Measurements from ENCODE around the gene JCAD. TPM values are rescaled to one million over a fixed set of nuclear protein-coding genes. Genes with fewer than 3 reads are reported as not detected.
A peak's percentile ranks its signal among the peaks of the same experiment; 100 is the strongest.

Gene JCAD
- total RNA-seq, 2 donors from 2014 or later = 40.8 to 52.2 TPM

GRCh38 chr10:30093303-30093950 is 34.0 kb upstream of the JCAD start:
- H3K4me3 Mint-ChIP-seq = no peak overlapping the region

DNA sequence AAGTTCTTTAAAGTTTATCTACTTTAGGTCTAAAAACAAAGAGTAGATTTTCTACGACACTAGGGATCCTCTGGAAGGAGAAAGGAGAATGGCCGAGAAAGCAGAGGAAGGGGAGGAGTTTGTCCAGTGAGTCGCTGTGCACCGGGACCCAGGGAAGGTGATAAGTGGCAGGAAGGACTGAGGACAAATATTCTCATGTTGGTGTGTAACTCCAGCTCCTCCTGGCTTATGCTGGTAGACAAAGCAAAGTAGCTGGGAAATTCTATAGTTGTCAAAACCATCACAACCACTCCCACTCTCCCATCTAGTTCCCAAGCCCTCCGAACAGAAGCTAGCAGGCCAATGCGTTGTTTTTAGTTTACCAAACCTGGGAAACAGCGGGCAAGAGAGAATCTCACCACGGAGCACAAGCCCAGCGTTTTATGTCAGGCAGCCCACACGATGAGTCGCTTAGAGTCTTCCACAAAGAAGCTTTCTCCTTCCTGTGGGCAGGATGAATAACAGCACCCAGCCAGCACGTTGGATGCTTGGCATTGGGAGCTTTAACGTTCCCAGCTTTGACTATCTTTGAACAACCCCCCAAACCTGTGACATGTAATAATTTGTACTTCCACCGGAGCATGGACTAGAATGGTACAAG is 32.9 kb upstream of the JCAD start:
- Histone ChIP-seq H3K9me3 (ENCODE audit: control insufficient read depth, low read length) (no peaks in the 10 kb centered on the region), H3K27ac (ENCODE audit: low read depth, low read length) (no peak overlapping the region), H3K9ac (ENCODE audit: extremely low read depth, low read length, poor library complexity, severe bottlenecking) (no peak overlapping the region), H3K4me1 (ENCODE audit: control insufficient read depth, insufficient read depth, low read length) (no peaks in the 10 kb centered on the region), H3K27me3 (ENCODE audit: control insufficient read depth, insufficient read depth, low read length, poor library complexity, severe bottlenecking) (peaks cover 7% of the 10 kb centered on the region), H3K4me3 (ENCODE audit: low read length) (no peak overlapping the region), H3K36me3 (ENCODE audit: control insufficient read depth, insufficient read depth, low read length) (no peaks in the 10 kb centered on the region)
- no peak overlapping the region for H3K4me3 Mint-ChIP-seq
- WGBS, 2 experiments (ENCODE audit: insufficient coverage in 1 of 2, insufficient read length in 1 of 2) = 81 to 86% methylated on average over 9 to 14 of the region's 14 CpGs
- no peak for DNase-seq
- peaks cover 14% of the 10 kb centered on the region for H3K4me1 Mint-ChIP-seq
- no peaks in the 10 kb centered on the region for H3K36me3 Mint-ChIP-seq (ENCODE audit: low read depth)
- H3K9me3 Mint-ChIP-seq = no peaks in the 10 kb centered on the region
- TF ChIP-seq, protein P1, sequence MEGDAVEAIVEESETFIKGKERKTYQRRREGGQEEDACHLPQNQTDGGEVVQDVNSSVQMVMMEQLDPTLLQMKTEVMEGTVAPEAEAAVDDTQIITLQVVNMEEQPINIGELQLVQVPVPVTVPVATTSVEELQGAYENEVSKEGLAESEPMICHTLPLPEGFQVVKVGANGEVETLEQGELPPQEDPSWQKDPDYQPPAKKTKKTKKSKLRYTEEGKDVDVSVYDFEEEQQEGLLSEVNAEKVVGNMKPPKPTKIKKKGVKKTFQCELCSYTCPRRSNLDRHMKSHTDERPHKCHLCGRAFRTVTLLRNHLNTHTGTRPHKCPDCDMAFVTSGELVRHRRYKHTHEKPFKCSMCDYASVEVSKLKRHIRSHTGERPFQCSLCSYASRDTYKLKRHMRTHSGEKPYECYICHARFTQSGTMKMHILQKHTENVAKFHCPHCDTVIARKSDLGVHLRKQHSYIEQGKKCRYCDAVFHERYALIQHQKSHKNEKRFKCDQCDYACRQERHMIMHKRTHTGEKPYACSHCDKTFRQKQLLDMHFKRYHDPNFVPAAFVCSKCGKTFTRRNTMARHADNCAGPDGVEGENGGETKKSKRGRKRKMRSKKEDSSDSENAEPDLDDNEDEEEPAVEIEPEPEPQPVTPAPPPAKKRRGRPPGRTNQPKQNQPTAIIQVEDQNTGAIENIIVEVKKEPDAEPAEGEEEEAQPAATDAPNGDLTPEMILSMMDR (conservative IDR thresholded peaks at IDR 0.05) = no peak
- H3K27me3 Mint-ChIP-seq (ENCODE audit: insufficient read depth) = peaks cover 41% of the 10 kb centered on the region
- H3K27ac Mint-ChIP-seq = no peak overlapping the region

More at GRCh38 chr10:30093303-30093950, 34.0 kb upstream of the JCAD start:
- H3K9me3 Mint-ChIP-seq = no peaks in the 10 kb centered on the region
- Histone ChIP-seq H3K27me3 (ENCODE audit: control insufficient read depth, insufficient read depth, low read length, poor library complexity, severe bottlenecking) (peaks cover 14% of the 10 kb centered on the region), H3K27ac (ENCODE audit: low read depth, low read length) (no peak overlapping the region), H3K9ac (ENCODE audit: extremely low read depth, low read length, poor library complexity, severe bottlenecking) (no peak overlapping the region), H3K9me3 (ENCODE audit: control insufficient read depth, low read length) (no peaks in the 10 kb centered on the region), H3K36me3 (ENCODE audit: control insufficient read depth, insufficient read depth, low read length) (no peaks in the 10 kb centered on the region), H3K4me3 (ENCODE audit: low read length) (no peak overlapping the region), H3K4me1 (ENCODE audit: control insufficient read depth, insufficient read depth, low read length) (no peaks in the 10 kb centered on the region)
- DNase-seq = peak; percentile 57
- 81 to 90% methylated on average over 9 of the region's 9 CpGs for WGBS, 2 experiments (ENCODE audit: insufficient coverage in 1 of 2, insufficient read length in 1 of 2)
- TF ChIP-seq, protein P1 (conservative IDR thresholded peaks at IDR 0.05) = peak; percentile 61
- no peaks in the 10 kb centered on the region for H3K36me3 Mint-ChIP-seq (ENCODE audit: low read depth)
- no peak overlapping the region for H3K27ac Mint-ChIP-seq
- peaks cover 44% of the 10 kb centered on the region for H3K27me3 Mint-ChIP-seq (ENCODE audit: insufficient read depth)
- H3K4me1 Mint-ChIP-seq = peaks cover 9% of the 10 kb centered on the region

GRCh38 chr10:30091136-30091535 is 31.8 kb upstream of the JCAD start:
- peaks cover 50% of the 10 kb centered on the region for H3K27me3 Mint-ChIP-seq (ENCODE audit: insufficient read depth)
- no peak overlapping the region for H3K27ac Mint-ChIP-seq
- 94% methylated on average over 3 of the region's 4 CpGs; no CpG with 5 or more reads in 1 of the 2 experiments for WGBS, 2 experiments (ENCODE audit: insufficient coverage in 1 of 2, insufficient read length in 1 of 2)

More at GRCh38 chr10:30091136-30091535, 31.8 kb upstream of the JCAD start:
- no peak for DNase-seq
- Histone ChIP-seq H3K27ac (ENCODE audit: low read depth, low read length) (no peak overlapping the region), H3K9ac (ENCODE audit: extremely low read depth, low read length, poor library complexity, severe bottlenecking) (no peak overlapping the region), H3K9me3 (ENCODE audit: control insufficient read depth, low read length) (no peaks in the 10 kb centered on the region), H3K4me3 (ENCODE audit: low read length) (no peak overlapping the region), H3K27me3 (ENCODE audit: control insufficient read depth, insufficient read depth, low read length, poor library complexity, severe bottlenecking) (peaks cover 7% of the 10 kb centered on the region), H3K4me1 (ENCODE audit: control insufficient read depth, insufficient read depth, low read length) (no peaks in the 10 kb centered on the region), H3K36me3 (ENCODE audit: control insufficient read depth, insufficient read depth, low read length) (no peaks in the 10 kb centered on the region)
- H3K4me3 Mint-ChIP-seq = no peak overlapping the region
- no peaks in the 10 kb centered on the region for H3K9me3 Mint-ChIP-seq
- H3K4me1 Mint-ChIP-seq = peaks cover 14% of the 10 kb centered on the region
- no peaks in the 10 kb centered on the region for H3K36me3 Mint-ChIP-seq (ENCODE audit: low read depth)
- TF ChIP-seq, protein P1 (conservative IDR thresholded peaks at IDR 0.05) = no peak
